Measurements from ENCODE around the gene FRMPD2.
A peak's percentile ranks its signal among the peaks of the same experiment; 100 is the strongest.

Gene FRMPD2

GRCh38 chr10:48292616-48293015 is 18.1 kb upstream of the FRMPD2 start:
- no peak overlapping the region for H3K4me3 ChIP-seq (ENCODE audit: low read depth, low read length)
- DNase-seq (ENCODE audit: low read depth) = no peak
- TF ChIP-seq MYC (IDR thresholded peaks at IDR 0.05; ENCODE audit: low read depth, low read length) (no peak), MAX (IDR thresholded peaks at IDR 0.05; ENCODE audit: low read depth, low read length) (no peak), POLR2A (IDR thresholded peaks at IDR 0.05; ENCODE audit: extremely low read depth, insufficient read length) (no peak)
- TF ChIP-seq, protein P1, sequence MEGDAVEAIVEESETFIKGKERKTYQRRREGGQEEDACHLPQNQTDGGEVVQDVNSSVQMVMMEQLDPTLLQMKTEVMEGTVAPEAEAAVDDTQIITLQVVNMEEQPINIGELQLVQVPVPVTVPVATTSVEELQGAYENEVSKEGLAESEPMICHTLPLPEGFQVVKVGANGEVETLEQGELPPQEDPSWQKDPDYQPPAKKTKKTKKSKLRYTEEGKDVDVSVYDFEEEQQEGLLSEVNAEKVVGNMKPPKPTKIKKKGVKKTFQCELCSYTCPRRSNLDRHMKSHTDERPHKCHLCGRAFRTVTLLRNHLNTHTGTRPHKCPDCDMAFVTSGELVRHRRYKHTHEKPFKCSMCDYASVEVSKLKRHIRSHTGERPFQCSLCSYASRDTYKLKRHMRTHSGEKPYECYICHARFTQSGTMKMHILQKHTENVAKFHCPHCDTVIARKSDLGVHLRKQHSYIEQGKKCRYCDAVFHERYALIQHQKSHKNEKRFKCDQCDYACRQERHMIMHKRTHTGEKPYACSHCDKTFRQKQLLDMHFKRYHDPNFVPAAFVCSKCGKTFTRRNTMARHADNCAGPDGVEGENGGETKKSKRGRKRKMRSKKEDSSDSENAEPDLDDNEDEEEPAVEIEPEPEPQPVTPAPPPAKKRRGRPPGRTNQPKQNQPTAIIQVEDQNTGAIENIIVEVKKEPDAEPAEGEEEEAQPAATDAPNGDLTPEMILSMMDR (IDR thresholded peaks at IDR 0.05; ENCODE audit: low read depth, low read length) = no peak

DNA sequence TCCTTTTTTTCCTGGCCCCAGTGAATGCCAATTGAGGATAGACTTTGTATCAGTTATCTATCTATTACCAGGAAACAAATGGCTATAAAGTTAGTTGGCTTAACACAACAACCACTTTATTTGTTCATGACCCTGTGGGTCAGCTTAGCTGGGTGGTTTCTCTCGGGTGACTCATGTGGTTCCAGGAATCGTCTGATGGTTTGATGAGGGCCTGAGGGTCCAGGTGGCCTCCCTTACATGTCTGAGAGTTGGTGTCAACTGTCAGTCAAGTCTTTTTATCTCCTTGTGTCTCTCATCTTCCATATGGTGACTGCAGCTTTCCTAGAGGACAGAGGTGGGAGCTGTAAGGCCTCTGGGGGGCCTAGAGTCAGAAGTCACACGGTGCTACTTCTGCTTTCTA is 16.7 kb upstream of the FRMPD2 start:
- peak; percentile 26 for DNase-seq (ENCODE audit: low read depth)

GRCh38 chr10:48290286-48290685 is 15.8 kb upstream of the FRMPD2 start:
- no peak for TF ChIP-seq MAX (IDR thresholded peaks at IDR 0.05; ENCODE audit: low read depth, low read length)
- TF ChIP-seq, protein P1 (IDR thresholded peaks at IDR 0.05; ENCODE audit: low read depth, low read length) = no peak
- TF ChIP-seq MYC (IDR thresholded peaks at IDR 0.05; ENCODE audit: low read depth, low read length) = no peak
- TF ChIP-seq POLR2A (IDR thresholded peaks at IDR 0.05; ENCODE audit: extremely low read depth, insufficient read length) = no peak
- DNase-seq (ENCODE audit: low read depth) = no peak
- no peak overlapping the region for H3K4me3 ChIP-seq (ENCODE audit: low read depth, low read length)

More for the DNA sequence above, 16.7 kb upstream of the FRMPD2 start:
- H3K4me3 ChIP-seq (ENCODE audit: low read depth, low read length) = no peak overlapping the region
- TF ChIP-seq, protein P1 (IDR thresholded peaks at IDR 0.05; ENCODE audit: low read depth, low read length) = no peak
- TF ChIP-seq POLR2A (IDR thresholded peaks at IDR 0.05; ENCODE audit: extremely low read depth, insufficient read length) (no peak), MYC (IDR thresholded peaks at IDR 0.05; ENCODE audit: low read depth, low read length) (no peak), MAX (IDR thresholded peaks at IDR 0.05; ENCODE audit: low read depth, low read length) (no peak)

DNA sequence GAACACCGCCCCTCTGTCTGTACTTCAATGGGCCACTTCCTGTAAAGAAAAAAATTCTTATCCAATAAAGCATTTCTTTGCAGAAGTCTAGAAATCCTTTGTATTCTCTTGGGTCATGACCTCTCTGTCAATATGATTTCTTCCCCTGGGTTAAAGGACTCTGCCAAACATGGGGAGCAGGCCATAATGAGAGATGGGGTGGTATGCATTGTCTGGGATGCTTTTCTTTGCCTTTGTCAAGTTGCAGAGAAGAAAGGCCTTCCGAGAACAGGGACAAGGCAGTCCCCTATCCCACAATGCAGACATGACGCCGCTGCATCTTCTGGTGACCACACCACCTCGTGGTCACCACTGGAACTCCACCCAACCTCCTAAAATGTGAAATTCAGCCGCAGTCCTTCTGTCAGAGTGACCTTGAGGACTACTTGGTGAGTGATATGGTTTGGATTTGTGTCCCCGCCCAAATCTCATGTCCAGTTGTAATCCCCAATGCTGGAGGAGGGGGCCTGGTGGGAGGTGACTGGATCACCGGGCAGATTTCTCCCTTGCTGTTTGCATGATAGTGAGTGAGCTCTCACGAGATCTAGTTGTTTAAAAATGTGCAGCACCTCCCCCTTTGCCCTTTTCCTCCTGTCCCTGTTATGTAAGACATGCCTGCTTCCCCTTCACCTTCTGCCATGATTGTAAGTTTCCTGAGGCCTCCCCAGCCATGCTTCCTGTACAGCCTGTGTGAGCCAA is 15.2 kb upstream of the FRMPD2 start:
- no peak overlapping the region for H3K4me3 ChIP-seq (ENCODE audit: low read depth, low read length)
- peak; percentile 68 for DNase-seq (ENCODE audit: low read depth)
- TF ChIP-seq MAX (IDR thresholded peaks at IDR 0.05; ENCODE audit: low read depth, low read length) (peak; percentile 90), MYC (IDR thresholded peaks at IDR 0.05; ENCODE audit: low read depth, low read length) (peak; percentile 41), POLR2A (IDR thresholded peaks at IDR 0.05; ENCODE audit: extremely low read depth, insufficient read length) (no peak)
- TF ChIP-seq, protein P1 (IDR thresholded peaks at IDR 0.05; ENCODE audit: low read depth, low read length) = peak; percentile 80

DNA sequence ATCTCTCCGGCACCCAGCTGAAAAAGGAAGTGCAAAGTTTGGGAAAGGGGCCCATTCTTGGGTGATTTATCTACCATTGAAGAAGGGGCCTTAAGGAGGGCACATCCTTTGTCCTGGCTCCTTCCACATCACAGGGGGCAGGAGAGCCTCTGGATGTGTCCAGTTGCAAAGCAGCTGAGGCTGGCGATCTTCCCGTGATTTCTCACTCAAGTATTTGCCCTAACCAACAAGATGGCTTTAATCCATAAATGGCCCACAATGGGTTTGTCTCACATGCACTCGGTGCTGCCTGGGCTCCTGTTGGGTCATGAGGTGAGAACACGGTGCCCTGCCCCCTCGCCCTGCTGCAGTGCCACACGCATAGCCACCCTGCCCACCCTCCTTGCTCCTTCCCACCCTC is 14.2 kb upstream of the FRMPD2 start:
- H3K4me3 ChIP-seq (ENCODE audit: low read depth, low read length) = no peak overlapping the region
- no peak for DNase-seq (ENCODE audit: low read depth)
- no peak for TF ChIP-seq MAX (IDR thresholded peaks at IDR 0.05; ENCODE audit: low read depth, low read length)
- no peak for TF ChIP-seq POLR2A (IDR thresholded peaks at IDR 0.05; ENCODE audit: extremely low read depth, insufficient read length)
- TF ChIP-seq, protein P1 (IDR thresholded peaks at IDR 0.05; ENCODE audit: low read depth, low read length) = no peak
- TF ChIP-seq MYC (IDR thresholded peaks at IDR 0.05; ENCODE audit: low read depth, low read length) = no peak

All from NB4 (cell line).